SU-DHL-6 (cell line): Measurements from ENCODE around the gene ASB16.

Source experiments
- H2AFZ ChIP-seq: fragments of 200-600 bp; sonication (generic); 2 replicates; pipeline ENCODE4 v1.6.1; 2014; ENCODE audit warnings: low read depth, mild to moderate bottlenecking, moderate library complexity, mixed read lengths, antibody characterized with exemption, low read length; ENCODE audit not compliant: severe bottlenecking
- H3F3A ChIP-seq: fragments of 200-600 bp; shearing (Covaris generic); 2 replicates; pipeline ENCODE4 v1.6.0; 2016; ENCODE audit warnings: antibody characterized with exemption, mild to moderate bottlenecking; ENCODE audit not compliant: insufficient read depth
- H3K27ac ChIP-seq: fragments of 200-600 bp; sonication (generic); 2 replicates; pipeline ENCODE4 v1.5.1; 2016; ENCODE audit warnings: low read depth, mild to moderate bottlenecking, low read length, moderate library complexity, mixed read lengths
- H3K27me3 ChIP-seq: fragments of 200-600 bp; sonication (generic), shearing (Covaris generic); 2 replicates; pipeline ENCODE4 v1.6.0; 2014; ENCODE audit warnings: mild to moderate bottlenecking, low read length
- H3K36me3 ChIP-seq: fragments of 200-600 bp; sonication (generic); 2 replicates; pipeline ENCODE4 v1.6.1; 2014; ENCODE audit warnings: mild to moderate bottlenecking, low read length, mixed read lengths
- H3K4me2 ChIP-seq: fragments of 300-600, 200-600 bp; shearing (Covaris generic), sonication (generic); 2 replicates; pipeline ENCODE4 v1.6.0; 2014; ENCODE audit warnings: low read length, low read depth, mild to moderate bottlenecking; ENCODE audit not compliant: poor library complexity, severe bottlenecking
- H3K4me3 ChIP-seq: fragments of 200-600 bp; sonication (generic); 2 replicates; pipeline ENCODE4 v1.5.1; 2014; ENCODE audit warnings: antibody characterized with exemption, low read length, mild to moderate bottlenecking, mixed read lengths; ENCODE audit not compliant: insufficient read depth, poor library complexity, severe bottlenecking
- H3K79me2 ChIP-seq: fragments of 200-600 bp; sonication (generic); 2 replicates; pipeline ENCODE4 v1.6.1; 2014; ENCODE audit warnings: mild to moderate bottlenecking, low read length, moderate library complexity; ENCODE audit not compliant: insufficient read depth
- H3K9ac ChIP-seq: fragments of 200-600 bp; sonication (generic); 2 replicates; pipeline ENCODE4 v1.7.0; 2014; ENCODE audit warnings: mild to moderate bottlenecking, low read length
- H3K9me2 ChIP-seq: fragments of 200-600 bp; sonication (generic); replicated peaks from 2 replicates; pipeline ENCODE4 v1.6.1; 2014; ENCODE audit warnings: low read length; ENCODE audit not compliant: insufficient read depth
- H3K9me3 ChIP-seq: fragments of 200-600 bp; sonication (generic); 2 replicates; pipeline ENCODE4 v1.6.1; 2014; ENCODE audit warnings: low read length, mixed read lengths; ENCODE audit not compliant: insufficient read depth
- H4K20me1 ChIP-seq: fragments of 200-600 bp; sonication (generic); 2 replicates; pipeline ENCODE4 v1.6.1; 2014; ENCODE audit warnings: low read depth, mild to moderate bottlenecking, antibody characterized with exemption, low read length, moderate library complexity, mixed read lengths
- EZH2phosphoT487 ChIP-seq: fragments of 200-600 bp; sonication (generic), shearing (Covaris generic); conservative IDR thresholded peaks from 2 replicates; pipeline ENCODE4 v1.6.1; 2018; ENCODE audit warnings: mild to moderate bottlenecking, antibody characterized with exemption, low read length, moderate library complexity, mixed read lengths
- TF ChIP-seq, protein P1 (sequence below): fragments of 200-600 bp; sonication (generic); IDR thresholded peaks from one replicate; pipeline ENCODE4 v1.5.1; 2017; ENCODE audit warnings: antibody characterized with exemption, mild to moderate bottlenecking, low read length, moderate library complexity; ENCODE audit not compliant: insufficient read depth, poor library complexity, severe bottlenecking

ASB16 gene

DNA sequence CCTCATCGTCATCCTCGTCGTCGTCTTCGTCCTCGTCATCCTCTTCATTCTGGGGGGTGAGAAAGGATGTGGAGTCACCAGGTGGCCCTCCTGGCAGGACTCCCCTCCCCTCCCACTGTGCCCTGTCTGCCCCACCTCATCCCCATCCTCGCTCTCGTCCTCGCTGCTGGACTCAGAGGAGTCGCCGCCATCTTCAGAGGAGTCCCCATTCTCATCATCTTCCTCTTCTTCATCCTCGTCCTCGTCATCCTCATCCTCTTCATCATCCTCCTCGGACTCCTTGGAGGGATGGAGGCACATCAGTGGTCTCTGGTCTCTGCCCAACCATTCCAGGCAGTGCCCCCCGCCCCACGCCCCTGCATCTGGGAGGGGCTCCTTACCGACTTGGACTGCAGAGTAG is 36.8 kb downstream of the ASB16 start:
- Histone ChIP-seq H3K9me2 (no peaks in the 10 kb centered on the region), H3K36me3 (peaks cover 11% of the 10 kb centered on the region; the same call in 1 of the 2 replicates)
- TF ChIP-seq, protein P1, sequence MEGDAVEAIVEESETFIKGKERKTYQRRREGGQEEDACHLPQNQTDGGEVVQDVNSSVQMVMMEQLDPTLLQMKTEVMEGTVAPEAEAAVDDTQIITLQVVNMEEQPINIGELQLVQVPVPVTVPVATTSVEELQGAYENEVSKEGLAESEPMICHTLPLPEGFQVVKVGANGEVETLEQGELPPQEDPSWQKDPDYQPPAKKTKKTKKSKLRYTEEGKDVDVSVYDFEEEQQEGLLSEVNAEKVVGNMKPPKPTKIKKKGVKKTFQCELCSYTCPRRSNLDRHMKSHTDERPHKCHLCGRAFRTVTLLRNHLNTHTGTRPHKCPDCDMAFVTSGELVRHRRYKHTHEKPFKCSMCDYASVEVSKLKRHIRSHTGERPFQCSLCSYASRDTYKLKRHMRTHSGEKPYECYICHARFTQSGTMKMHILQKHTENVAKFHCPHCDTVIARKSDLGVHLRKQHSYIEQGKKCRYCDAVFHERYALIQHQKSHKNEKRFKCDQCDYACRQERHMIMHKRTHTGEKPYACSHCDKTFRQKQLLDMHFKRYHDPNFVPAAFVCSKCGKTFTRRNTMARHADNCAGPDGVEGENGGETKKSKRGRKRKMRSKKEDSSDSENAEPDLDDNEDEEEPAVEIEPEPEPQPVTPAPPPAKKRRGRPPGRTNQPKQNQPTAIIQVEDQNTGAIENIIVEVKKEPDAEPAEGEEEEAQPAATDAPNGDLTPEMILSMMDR, result no peak
- no peak for TF ChIP-seq EZH2phosphoT487

DNA sequence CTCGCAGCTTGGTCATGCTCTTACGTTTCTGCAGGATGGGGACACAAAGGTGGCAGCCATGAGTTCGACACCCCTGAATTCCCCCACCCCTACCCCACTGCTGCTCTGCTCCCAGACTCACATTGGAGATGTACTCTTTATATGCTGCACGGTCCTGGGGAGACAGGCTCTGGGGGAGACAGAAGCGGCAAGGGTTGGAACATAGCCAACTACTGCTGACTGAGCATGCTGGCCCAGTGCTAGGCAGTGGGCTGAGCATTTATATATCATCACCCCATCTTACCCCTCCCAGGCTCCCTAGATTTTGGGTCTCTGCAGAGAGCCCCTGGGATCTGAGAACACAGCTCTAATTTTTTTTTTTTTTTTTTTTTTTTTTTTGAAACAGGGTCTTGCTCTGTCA is 37.2 kb downstream of the ASB16 start:
- peaks cover 7% of the 10 kb centered on the region; the same call in 1 of the 2 replicates for H3K79me2 ChIP-seq
- no peaks in the 10 kb centered on the region for H4K20me1 ChIP-seq
- no peak for TF ChIP-seq EZH2phosphoT487
- TF ChIP-seq, protein P1, result no peak
- no peak overlapping the region for H3K27ac ChIP-seq
- H3K36me3 ChIP-seq, result peaks cover 11% of the 10 kb centered on the region; the same call in 1 of the 2 replicates
- H3K4me2 ChIP-seq, result no peak overlapping the region
- H3K9me3 ChIP-seq, result no peaks in the 10 kb centered on the region
- H2AFZ ChIP-seq, result no peak overlapping the region
- H3K9ac ChIP-seq, result no peak overlapping the region
- no peaks in the 10 kb centered on the region for H3K9me2 ChIP-seq
- H3F3A ChIP-seq, result peaks cover 28% of the 10 kb centered on the region
- H3K4me3 ChIP-seq, result no peak overlapping the region
- H3K27me3 ChIP-seq, result no peaks in the 10 kb centered on the region

More for the DNA sequence above, 36.8 kb downstream of the ASB16 start:
- no peaks in the 10 kb centered on the region for H3K9me3 ChIP-seq
- H3K9ac ChIP-seq, result no peak overlapping the region
- H3F3A ChIP-seq, result peaks cover 28% of the 10 kb centered on the region
- no peak overlapping the region for H2AFZ ChIP-seq
- H3K27me3 ChIP-seq, result no peaks in the 10 kb centered on the region
- no peaks in the 10 kb centered on the region for H4K20me1 ChIP-seq
- no peak overlapping the region for H3K27ac ChIP-seq
- peaks cover 7% of the 10 kb centered on the region; the same call in 1 of the 2 replicates for H3K79me2 ChIP-seq
- no peak overlapping the region for H3K4me2 ChIP-seq
- H3K4me3 ChIP-seq, result no peak overlapping the region

DNA sequence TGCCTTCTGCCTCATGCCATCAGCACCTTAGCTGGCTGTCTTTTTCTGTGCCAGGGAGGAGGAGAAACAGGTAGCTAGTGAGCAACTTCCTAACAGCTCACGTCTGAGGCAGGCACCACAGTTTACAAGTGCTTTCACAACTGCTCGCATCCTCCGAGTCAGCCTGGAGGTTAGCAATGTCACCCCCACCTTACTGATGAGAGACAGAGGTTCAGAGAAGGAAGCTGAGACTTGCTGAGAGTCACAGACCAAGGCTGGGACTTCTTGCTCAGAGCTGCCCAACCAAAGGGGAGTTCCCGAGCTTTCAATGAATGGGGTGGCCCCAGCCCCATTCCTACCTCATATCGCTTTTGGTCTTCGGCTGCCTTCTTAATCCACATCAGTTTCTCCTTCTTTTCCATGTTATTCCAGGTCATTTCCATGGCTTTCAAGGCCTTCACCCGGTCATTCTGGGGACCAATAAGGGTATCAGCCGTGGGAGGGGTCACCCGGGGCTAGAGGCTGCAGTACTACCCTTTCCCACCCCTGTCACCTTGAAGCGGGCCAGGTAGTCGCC is 39.4 kb downstream of the ASB16 start:
- Histone ChIP-seq H3K4me2 (peak overlapping the region; percentile 65), H3K27ac (peak overlapping the region; percentile 48), H2AFZ (no peak overlapping the region), H3K27me3 (no peaks in the 10 kb centered on the region), H3K9me3 (no peaks in the 10 kb centered on the region), H3F3A (peaks cover 18% of the 10 kb centered on the region), H3K9ac (peak overlapping the region; percentile 85), H3K36me3 (peaks cover 11% of the 10 kb centered on the region; the same call in 1 of the 2 replicates), H3K9me2 (no peaks in the 10 kb centered on the region), H4K20me1 (no peaks in the 10 kb centered on the region), H3K79me2 (peaks cover 7% of the 10 kb centered on the region; the same call in 1 of the 2 replicates), H3K4me3 (peak overlapping the region; percentile 37)
- TF ChIP-seq, protein P1, result no peak
- no peak for TF ChIP-seq EZH2phosphoT487
